ENCODE measurements around the gene OSCP1. TPM values are rescaled to one million over a fixed set of nuclear protein-coding genes. Genes with fewer than 3 reads are reported as not detected.

The OSCP1 gene
- total RNA-seq, 2 donors from 2014 or later, result 2.7 to 3.1 TPM

DNA sequence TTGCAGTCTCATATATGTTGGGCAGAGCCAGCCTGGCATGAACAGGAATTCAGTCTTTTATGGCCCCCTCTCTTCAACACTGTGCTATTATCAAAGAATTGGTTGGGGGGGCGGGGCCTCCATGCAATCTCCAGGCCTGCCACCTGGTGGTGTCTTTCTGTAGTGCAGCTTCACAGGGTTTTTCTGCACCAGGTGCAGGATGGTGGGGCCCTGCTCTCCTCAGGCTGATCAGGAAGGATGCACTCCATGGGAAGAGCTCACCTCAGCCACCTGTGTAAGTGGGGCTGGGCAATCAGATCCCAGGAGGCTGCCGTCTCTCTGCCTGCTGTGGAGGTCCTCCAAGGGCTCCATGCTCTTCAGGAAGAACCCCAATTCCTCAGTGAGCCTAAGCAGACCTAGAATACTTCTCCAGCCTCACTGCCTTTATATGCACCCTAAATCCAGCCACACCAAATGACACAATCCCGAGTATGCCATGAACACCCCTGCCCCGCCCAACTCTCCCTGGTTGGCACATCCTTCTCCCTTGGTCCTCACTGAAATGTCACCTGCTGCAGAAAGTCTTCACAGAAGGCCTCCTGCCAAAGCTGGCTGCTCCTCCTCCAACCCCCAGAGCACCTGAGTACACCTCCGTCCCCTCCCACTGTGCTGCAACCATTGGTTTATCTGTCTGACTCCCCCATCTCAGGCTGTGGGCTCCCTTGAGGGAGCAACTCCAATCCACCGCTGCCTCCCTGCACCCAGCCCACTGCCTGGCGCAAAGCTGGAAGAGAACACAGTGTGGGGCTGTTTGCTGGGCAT lies 81.0 kb downstream of the OSCP1 start:
- peak; percentile 56 for ATAC-seq
- intact Hi-C loops (cut with DNase I, micrococcal nuclease), result no loop called here
- peak; percentile 73 to 93 for DNase-seq

Other genes starting within 250 kb of the OSCP1 start
- gene THRAP3, start 226.0 kb downstream of the OSCP1 start, total RNA-seq, result 10 to 100 TPM; 78.7 to 79.7 TPM
- gene SH3D21, start 144.1 kb downstream of the OSCP1 start, total RNA-seq, result 10 to 100 TPM; 14.6 to 30.6 TPM
- 1 to 10 TPM; 2.9 to 8.9 TPM for gene EVA1B, start 126.8 kb downstream of the OSCP1 start, total RNA-seq
- gene STK40, start 64.5 kb downstream of the OSCP1 start, total RNA-seq, result 10 to 100 TPM; 55.6 to 67.0 TPM
- 10 to 100 TPM; 24.1 to 24.2 TPM for gene LSM10, start 52.5 kb downstream of the OSCP1 start, total RNA-seq
- 10 to 100 TPM; 43.6 to 54.9 TPM for gene MRPS15, start 13.9 kb upstream of the OSCP1 start, total RNA-seq
- 1 to 10 TPM; 2.5 to 2.9 TPM for gene CSF3R, start 32.5 kb upstream of the OSCP1 start, total RNA-seq

Data from left colon (tissue), 2 donors.